Measurements from ENCODE around the gene SORCS2.
A peak's percentile ranks its signal among the peaks of the same experiment; 100 is the strongest.

SORCS2 gene

GRCh38 chr4:7649741-7650531 is 457.6 kb downstream of the SORCS2 start:
- peak; percentile 69 for DNase-seq

- peak; percentile 43 for DNase-seq
Measured at GRCh38 chr4:7650606-7651385, 458.5 kb downstream of the SORCS2 start.

- DNase-seq = no peak
Measured at GRCh38 chr4:7651461-7651921, 459.2 kb downstream of the SORCS2 start.

GRCh38 chr4:7652006-7652405 is 459.7 kb downstream of the SORCS2 start:
- no peak for DNase-seq

- no peak for DNase-seq
Measured at GRCh38 chr4:7652451-7652881, 460.1 kb downstream of the SORCS2 start.

- DNase-seq = no peak
Measured at GRCh38 chr4:7652906-7653305, 460.6 kb downstream of the SORCS2 start.

GRCh38 chr4:7653510-7654369 is 461.4 kb downstream of the SORCS2 start:
- DNase-seq = no peak

- no peak for DNase-seq
Measured at GRCh38 chr4:7654550-7655445, 462.5 kb downstream of the SORCS2 start.

- no peak for DNase-seq
Measured at GRCh38 chr4:7655511-7656243, 463.3 kb downstream of the SORCS2 start.

GRCh38 chr4:7656244-7656800 is 464.0 kb downstream of the SORCS2 start:
- DNase-seq = no peak

GRCh38 chr4:7657545-7658297 is 465.4 kb downstream of the SORCS2 start:
- no peak for DNase-seq

- no peak for DNase-seq
Measured at GRCh38 chr4:7658341-7659204, 466.2 kb downstream of the SORCS2 start.

GRCh38 chr4:7659429-7660175 is 467.3 kb downstream of the SORCS2 start:
- DNase-seq = no peak

- no peak for DNase-seq
Measured at GRCh38 chr4:7660176-7661039, 468.1 kb downstream of the SORCS2 start.

- no peak for DNase-seq
Measured at GRCh38 chr4:7661066-7661748, 468.9 kb downstream of the SORCS2 start.

- no peak for DNase-seq
Measured at GRCh38 chr4:7661846-7662506, 469.6 kb downstream of the SORCS2 start.

All from stimulated activated CD8-positive, alpha-beta memory T cell treated with anti-CD3 and anti-CD28 coated beads, Interleukin-4, amount 100 ng/mL, for 48 hours (primary cell).